Measurements from ENCODE around the gene SCAF1.

The SCAF1 gene

DNA sequence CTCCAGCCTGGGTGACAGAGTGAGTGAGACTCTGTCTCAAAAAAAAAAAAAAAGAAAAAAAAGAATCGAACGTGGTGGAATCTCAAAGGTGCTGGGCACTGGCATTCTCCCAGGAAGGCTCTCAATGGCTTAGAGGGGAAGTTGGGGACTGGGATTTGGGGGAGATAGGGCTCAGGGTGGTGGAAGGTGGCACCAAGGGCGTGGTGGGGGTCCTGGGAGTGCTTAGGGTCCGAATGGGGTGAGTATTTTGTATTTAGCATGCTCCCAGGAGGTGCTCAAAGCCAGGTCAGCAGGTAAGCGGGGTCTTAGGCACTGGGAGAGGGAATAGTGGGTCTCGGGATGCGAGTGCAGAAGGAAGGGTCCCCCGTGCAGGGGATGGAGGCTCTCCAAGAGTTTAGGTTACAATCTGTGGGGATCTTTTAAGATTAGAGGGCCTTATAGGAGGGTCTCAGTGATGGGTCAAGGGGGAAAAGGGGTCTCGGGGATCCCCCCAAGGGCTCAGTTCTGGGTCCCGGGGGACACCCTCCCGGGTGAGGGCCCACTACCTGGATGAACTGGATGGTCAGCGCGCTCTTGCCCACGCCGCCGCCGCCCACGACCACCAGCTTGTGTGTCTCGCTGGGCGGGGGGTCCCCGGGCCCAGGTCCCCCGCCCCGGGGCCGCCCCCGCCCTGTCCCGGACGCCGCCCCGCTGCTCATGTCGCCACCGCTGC lies 2.5 kb upstream of the SCAF1 start:
- FAIRE-seq: no peak
- TF ChIP-seq, protein P1, sequence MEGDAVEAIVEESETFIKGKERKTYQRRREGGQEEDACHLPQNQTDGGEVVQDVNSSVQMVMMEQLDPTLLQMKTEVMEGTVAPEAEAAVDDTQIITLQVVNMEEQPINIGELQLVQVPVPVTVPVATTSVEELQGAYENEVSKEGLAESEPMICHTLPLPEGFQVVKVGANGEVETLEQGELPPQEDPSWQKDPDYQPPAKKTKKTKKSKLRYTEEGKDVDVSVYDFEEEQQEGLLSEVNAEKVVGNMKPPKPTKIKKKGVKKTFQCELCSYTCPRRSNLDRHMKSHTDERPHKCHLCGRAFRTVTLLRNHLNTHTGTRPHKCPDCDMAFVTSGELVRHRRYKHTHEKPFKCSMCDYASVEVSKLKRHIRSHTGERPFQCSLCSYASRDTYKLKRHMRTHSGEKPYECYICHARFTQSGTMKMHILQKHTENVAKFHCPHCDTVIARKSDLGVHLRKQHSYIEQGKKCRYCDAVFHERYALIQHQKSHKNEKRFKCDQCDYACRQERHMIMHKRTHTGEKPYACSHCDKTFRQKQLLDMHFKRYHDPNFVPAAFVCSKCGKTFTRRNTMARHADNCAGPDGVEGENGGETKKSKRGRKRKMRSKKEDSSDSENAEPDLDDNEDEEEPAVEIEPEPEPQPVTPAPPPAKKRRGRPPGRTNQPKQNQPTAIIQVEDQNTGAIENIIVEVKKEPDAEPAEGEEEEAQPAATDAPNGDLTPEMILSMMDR (IDR thresholded peaks at IDR 0.05; ENCODE audit: insufficient read depth, missing control alignments): no peak

DNA sequence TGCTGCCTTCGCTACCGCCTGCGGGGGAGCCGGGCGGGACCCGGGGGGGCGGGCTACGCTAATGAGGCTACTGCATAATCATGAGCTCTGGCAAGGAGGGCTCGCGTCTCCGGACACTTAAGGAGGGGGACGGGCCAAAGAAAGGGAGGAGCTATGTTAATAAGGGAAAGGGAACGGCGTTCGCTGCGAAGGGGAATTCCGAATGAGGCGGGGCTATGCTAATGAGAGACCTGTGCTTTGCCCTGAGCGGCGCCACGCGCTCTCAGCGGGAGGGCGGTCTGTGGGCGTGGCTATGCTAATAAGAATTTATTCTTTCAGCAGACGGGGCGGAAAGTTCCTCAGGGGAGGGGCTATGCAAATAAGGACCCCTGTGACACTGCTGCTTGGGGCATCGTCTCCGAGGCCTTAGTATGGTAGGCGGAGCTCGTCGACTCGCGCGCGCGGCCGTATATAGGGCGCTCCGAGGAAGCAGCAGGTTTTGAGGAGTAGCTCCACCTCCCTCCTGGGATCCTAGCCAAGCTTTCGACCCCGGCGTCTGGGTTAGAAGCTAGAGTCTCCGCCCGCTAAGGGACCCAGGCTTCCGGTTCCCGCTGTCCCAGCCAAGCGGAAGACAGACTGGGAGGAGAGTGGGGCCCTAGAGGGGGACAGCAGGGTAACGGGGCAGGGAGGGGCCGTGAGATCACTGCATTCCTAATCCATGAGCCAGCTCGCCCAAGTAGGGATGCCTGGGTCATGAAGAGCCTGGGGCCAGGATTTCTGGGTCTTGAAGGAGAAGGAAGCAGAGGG lies 1.7 kb upstream of the SCAF1 start, which contains the start of gene RRAS:
RRAS (minus strand) TSS at position 31 of the 786 bp plus-strand sequence. CDS start 45 bp downstream, outside the sequence.
- FAIRE-seq: no peak
- DNase-seq (ENCODE audit: insufficient read length, low spot score): peak; percentile 85
- TF ChIP-seq, protein P1 (IDR thresholded peaks at IDR 0.05; ENCODE audit: insufficient read depth, missing control alignments): no peak

More for the DNA sequence above, 2.5 kb upstream of the SCAF1 start:
- DNase-seq (ENCODE audit: insufficient read length, low spot score): no peak

DNA sequence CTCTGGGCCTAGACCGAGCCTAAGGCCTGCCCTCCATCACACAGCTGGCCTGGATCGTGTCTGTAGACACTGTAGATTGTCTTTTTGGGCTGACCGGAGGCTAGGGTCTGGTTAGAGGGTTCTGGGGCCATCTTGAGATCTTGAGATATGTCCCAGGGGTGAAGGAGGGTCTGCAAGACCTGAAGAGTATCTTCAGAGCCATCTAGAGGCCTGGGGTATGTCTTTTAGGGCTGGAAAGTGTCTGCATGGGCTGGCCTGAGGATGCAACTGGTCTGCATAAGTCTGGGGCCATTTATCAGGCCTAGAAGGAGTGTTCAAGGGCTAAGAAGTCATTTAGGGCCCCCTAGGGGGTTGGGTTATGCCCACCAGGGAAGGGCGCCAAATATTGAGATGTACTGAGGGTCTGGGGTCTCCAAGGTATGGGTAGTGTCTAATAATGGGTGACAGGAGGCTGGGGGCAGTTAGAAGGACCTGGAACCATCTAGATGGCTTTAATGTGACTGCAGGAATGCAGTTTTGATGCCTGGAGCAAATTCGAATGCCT lies 555 bp downstream of the SCAF1 start:
- TF ChIP-seq, protein P1 (IDR thresholded peaks at IDR 0.05; ENCODE audit: insufficient read depth, missing control alignments): no peak
- DNase-seq (ENCODE audit: insufficient read length, low spot score): no peak
- FAIRE-seq: no peak

DNA sequence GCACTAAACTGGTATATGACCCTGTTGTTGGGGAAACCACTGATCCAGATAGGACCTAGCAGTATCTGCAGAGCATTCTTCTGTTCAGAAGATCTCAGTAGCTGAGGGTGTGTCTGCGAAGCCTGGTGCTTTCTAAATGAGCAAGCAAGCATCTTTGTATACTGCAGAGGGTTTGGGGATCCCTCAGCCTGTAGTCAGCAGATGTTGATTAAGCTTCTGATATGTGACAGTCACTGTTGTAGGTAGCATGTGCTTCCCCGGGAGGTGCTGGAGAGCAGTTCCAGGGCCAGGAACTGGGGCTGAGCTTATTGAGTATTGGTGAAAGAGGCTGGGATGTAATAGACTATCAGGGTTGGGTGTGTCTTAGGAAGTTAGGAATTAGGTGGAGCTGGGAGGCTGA lies 1.5 kb downstream of the SCAF1 start:
- TF ChIP-seq, protein P1 (IDR thresholded peaks at IDR 0.05; ENCODE audit: insufficient read depth, missing control alignments): no peak
- DNase-seq (ENCODE audit: insufficient read length, low spot score) (no peak), FAIRE-seq (no peak)

DNA sequence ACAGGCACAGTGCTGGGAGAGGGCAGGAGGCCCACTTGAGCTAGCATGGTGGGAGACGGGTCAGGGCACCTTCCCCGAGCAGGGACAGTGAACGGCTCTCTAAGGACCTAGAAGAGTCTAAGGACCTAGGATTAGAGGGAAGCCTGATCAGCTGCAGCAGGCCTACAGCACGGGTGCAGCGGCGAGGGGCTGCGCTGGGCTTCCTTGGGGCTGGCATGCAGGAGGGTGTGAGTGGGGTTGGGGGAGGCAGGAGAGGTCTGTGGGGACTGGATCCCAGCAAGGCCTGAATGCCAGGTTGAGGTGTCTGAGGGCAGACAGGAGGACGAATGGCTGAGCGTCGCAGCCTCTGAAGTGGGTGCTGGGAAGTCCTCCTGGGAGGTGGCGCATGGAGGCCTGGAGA lies 3.6 kb downstream of the SCAF1 start:
- TF ChIP-seq, protein P1 (IDR thresholded peaks at IDR 0.05; ENCODE audit: insufficient read depth, missing control alignments): no peak
- no peak for DNase-seq (ENCODE audit: insufficient read length, low spot score)
- FAIRE-seq: no peak

DNA sequence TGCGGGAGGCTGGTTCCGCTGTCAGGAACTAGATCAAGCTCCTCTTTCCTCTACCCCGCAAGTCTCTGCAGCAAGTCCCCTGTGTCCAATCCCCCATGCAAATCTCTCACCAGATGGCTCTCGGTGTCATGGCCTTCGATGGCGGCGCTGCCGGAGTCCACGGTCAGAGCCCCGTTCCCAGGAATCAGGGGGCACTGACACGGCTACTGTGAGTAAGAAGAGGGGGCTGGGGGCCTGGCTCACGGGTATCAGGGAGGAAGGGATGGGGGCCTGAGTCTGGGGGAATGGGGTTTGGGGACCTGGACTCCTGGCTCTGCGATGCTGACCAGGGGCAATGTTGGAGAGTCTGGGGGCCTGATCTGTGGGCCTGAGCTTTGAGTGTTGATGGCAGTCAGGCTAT lies 4.0 kb downstream of the SCAF1 start:
- TF ChIP-seq, protein P1 (IDR thresholded peaks at IDR 0.05; ENCODE audit: insufficient read depth, missing control alignments): no peak
- DNase-seq (ENCODE audit: insufficient read length, low spot score) (no peak), FAIRE-seq (no peak)

Measured in D721Med (cell line).